ENCODE measurements around the gene RPS6KA2. TPM values are rescaled to one million over a fixed set of nuclear protein-coding genes. Genes with fewer than 3 reads are reported as not detected.

RPS6KA2 gene
- total RNA-seq, 1 donor from 2014 or later, result 33.7 TPM

DNA sequence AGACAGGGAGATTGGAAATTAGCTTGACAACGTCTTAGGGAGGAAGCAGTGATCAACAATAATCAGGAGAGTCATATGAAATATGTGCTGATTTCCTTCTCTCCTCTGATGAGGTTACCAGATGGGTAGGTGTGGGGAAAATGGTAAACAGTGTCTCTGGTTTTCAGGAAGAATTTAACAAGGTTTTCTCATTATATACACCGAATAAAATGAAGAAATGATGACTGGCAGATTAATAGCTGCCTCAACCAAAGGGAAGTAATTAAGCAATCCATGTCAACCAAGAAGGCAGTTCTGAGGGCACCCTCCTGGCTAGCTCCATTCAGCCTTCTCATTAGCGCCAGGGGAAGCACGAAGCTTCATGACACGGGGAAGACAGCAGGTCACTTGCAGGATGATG is 27.8 kb downstream of the RPS6KA2 start:
- H3K4me3 Mint-ChIP-seq, result no peak overlapping the region
- no peak for DNase-seq (ENCODE audit: low read depth, low spot score)
- H3K36me3 Mint-ChIP-seq (ENCODE audit: low read depth), result peaks cover 20% of the 10 kb centered on the region
- peaks cover 31% of the 10 kb centered on the region for H3K4me1 Mint-ChIP-seq
- H3K27me3 Mint-ChIP-seq (ENCODE audit: low read depth), result no peaks in the 10 kb centered on the region
- H3K9me3 Mint-ChIP-seq, result peaks cover 6% of the 10 kb centered on the region
- H3K27ac Mint-ChIP-seq (ENCODE audit: unreplicated experiment), result no peak overlapping the region
- TF ChIP-seq, protein P1, sequence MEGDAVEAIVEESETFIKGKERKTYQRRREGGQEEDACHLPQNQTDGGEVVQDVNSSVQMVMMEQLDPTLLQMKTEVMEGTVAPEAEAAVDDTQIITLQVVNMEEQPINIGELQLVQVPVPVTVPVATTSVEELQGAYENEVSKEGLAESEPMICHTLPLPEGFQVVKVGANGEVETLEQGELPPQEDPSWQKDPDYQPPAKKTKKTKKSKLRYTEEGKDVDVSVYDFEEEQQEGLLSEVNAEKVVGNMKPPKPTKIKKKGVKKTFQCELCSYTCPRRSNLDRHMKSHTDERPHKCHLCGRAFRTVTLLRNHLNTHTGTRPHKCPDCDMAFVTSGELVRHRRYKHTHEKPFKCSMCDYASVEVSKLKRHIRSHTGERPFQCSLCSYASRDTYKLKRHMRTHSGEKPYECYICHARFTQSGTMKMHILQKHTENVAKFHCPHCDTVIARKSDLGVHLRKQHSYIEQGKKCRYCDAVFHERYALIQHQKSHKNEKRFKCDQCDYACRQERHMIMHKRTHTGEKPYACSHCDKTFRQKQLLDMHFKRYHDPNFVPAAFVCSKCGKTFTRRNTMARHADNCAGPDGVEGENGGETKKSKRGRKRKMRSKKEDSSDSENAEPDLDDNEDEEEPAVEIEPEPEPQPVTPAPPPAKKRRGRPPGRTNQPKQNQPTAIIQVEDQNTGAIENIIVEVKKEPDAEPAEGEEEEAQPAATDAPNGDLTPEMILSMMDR (conservative IDR thresholded peaks at IDR 0.05), result no peak

DNA sequence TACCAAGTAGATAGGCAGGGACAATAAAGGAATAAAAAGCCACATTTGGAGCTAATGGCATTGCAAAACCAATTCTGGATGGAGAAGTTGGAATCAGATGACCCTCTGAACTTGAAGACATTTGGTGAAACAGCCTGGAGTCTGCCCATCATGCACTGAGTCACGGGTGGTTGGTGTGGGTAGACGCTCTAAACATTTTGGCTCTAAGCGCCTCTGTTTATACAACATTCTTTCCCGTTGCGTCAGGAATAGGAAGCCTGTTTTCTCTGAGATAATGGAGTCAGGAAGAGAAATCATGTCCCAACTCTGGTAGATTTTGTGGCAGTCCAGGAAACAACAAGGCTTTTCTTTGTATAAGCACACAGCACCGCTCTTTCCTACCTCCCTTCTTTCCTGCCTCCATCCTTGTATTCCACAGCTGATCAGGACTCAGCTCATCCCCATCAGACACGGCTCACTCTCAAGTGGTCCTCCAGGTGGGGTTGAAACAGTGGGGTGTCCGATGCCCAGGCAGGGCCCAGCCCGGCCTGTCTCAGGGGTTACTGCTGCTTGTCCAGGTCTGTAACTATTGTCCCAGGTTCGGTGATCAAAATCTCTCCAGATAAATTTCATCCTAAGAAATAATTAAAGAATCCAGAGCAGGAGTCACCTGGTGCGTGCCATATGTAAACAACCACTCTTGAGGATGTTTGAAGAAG is 28.5 kb downstream of the RPS6KA2 start:
- H3K4me1 Mint-ChIP-seq, result peaks cover 31% of the 10 kb centered on the region
- no peaks in the 10 kb centered on the region for H3K27me3 Mint-ChIP-seq (ENCODE audit: low read depth)
- no peak for DNase-seq (ENCODE audit: low read depth, low spot score)
- H3K4me3 Mint-ChIP-seq, result no peak overlapping the region
- H3K36me3 Mint-ChIP-seq (ENCODE audit: low read depth), result peaks cover 18% of the 10 kb centered on the region
- peaks cover 6% of the 10 kb centered on the region for H3K9me3 Mint-ChIP-seq
- TF ChIP-seq, protein P1 (conservative IDR thresholded peaks at IDR 0.05), result no peak
- H3K27ac Mint-ChIP-seq (ENCODE audit: unreplicated experiment), result peak overlapping the region; percentile 41

DNA sequence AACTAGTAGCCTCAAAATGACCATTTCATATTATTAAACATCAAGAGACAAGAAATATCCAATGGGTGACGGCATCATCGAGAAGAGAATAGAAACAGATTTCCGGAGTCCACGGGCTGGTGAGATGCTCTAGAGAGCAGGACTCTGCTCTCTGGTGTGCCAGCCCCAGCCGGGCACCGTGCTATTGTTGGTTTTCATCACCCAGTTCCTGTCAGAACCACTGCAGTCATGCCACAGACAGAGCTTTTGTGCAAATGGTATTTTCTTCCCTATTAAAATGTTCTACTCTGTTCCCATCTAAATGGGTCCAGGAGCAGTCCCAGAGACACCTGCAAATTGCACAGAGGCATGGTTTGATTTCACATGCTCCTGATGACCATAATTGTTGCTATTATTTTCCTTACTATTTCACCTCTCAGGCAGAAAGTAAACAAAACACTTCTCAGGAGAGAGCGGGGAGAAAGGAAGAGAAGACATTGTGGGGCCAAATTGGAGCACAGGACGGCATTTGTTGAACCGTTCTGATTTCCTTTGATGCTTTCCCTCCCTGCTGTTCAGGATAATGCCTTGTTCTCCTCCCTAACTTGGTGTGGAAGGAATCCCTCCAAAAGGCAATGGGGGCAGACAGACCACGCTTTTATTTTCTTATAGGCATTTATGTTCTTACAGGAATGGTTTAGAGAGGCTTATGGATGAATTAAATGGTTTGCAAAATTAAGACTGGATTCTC is 29.2 kb downstream of the RPS6KA2 start:
- Mint-ChIP-seq H3K4me3 (no peak overlapping the region), H3K9me3 (peaks cover 6% of the 10 kb centered on the region), H3K27ac (ENCODE audit: unreplicated experiment) (no peak overlapping the region), H3K27me3 (ENCODE audit: low read depth) (no peaks in the 10 kb centered on the region), H3K4me1 (peaks cover 31% of the 10 kb centered on the region), H3K36me3 (ENCODE audit: low read depth) (peaks cover 14% of the 10 kb centered on the region)
- DNase-seq (ENCODE audit: low read depth, low spot score), result no peak
- TF ChIP-seq, protein P1 (conservative IDR thresholded peaks at IDR 0.05), result no peak

DNA sequence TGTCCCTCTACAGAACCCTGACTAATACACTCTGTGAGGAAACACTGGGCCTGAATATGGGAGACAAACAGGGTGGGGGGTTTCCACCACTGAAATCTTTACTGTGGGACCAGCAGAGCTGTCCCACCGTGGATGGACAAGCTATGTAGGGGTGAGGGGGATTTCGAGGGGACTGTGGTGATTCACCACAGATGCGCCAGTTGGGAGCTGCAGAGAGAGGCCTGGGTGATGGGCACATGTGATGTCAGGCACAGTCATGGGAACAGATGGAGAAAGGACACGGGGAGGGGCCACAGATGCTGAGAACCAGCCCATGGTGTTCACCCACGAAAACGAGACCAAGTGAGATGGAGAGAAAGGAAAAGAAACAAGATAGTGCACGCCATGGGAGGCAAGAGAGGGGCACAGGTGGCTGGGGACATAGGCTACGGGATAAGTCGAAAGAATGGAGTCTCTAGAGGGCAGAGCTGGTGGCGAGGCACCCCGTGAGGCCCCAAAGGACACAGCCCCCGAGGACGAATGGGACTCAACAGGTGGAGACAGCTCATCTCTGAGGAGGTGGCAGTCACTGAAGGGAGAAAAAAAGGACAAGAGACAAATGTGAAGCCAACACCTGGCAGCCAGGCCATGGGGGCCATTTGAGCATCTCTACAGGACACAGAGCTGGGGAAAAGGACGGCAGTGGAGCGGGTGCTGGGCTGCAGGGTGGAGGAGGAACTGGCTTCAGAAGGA is 30.1 kb downstream of the RPS6KA2 start:
- H3K4me1 Mint-ChIP-seq, result peaks cover 31% of the 10 kb centered on the region
- TF ChIP-seq, protein P1 (conservative IDR thresholded peaks at IDR 0.05), result no peak
- no peak overlapping the region for H3K4me3 Mint-ChIP-seq
- DNase-seq (ENCODE audit: low read depth, low spot score), result no peak
- peaks cover under 1% of the 10 kb centered on the region for H3K9me3 Mint-ChIP-seq
- peaks cover 8% of the 10 kb centered on the region for H3K36me3 Mint-ChIP-seq (ENCODE audit: low read depth)
- H3K27me3 Mint-ChIP-seq (ENCODE audit: low read depth), result no peaks in the 10 kb centered on the region
- H3K27ac Mint-ChIP-seq (ENCODE audit: unreplicated experiment), result no peak overlapping the region

DNA sequence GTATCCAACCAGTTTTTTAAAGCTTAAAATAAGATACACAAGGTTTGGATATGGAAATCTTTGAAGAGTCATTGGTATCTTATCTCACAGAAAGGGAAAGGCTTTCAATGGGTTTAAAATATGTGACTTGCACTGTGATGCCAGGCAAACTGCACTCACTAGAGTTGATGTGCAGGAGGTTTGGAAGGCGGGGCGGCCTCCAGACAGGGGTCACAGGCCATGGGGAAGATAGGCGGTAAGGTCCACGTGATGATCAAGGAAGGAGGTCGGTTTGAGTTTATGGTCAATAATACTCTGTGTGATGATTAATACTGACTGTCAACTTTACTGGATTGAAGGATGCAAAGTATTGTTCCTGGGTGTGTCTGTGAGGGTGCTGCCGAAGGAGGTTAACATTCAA is 31.1 kb downstream of the RPS6KA2 start:
- no peaks in the 10 kb centered on the region for H3K27me3 Mint-ChIP-seq (ENCODE audit: low read depth)
- TF ChIP-seq, protein P1 (conservative IDR thresholded peaks at IDR 0.05), result no peak
- no peak overlapping the region for H3K4me3 Mint-ChIP-seq
- H3K27ac Mint-ChIP-seq (ENCODE audit: unreplicated experiment), result no peak overlapping the region
- H3K4me1 Mint-ChIP-seq, result peaks cover 32% of the 10 kb centered on the region
- H3K9me3 Mint-ChIP-seq, result no peaks in the 10 kb centered on the region
- no peak for DNase-seq (ENCODE audit: low read depth, low spot score)
- peaks cover 7% of the 10 kb centered on the region for H3K36me3 Mint-ChIP-seq (ENCODE audit: low read depth)

Measured in neural crest cell (in vitro differentiated cells).